GM18873 (cell line): Measurements from ENCODE around the gene CLEC9A.

Experiments used
- ATAC-seq: cut with Tn5 transposase; IDR thresholded peaks from one replicate; pipeline ENCODE4 v1.9.1; 2021; ENCODE audit warnings: mild to moderate bottlenecking, moderate library complexity, moderate number of reproducible peaks; ENCODE audit not compliant: unreplicated experiment, low FRiP score

The CLEC9A gene

DNA sequence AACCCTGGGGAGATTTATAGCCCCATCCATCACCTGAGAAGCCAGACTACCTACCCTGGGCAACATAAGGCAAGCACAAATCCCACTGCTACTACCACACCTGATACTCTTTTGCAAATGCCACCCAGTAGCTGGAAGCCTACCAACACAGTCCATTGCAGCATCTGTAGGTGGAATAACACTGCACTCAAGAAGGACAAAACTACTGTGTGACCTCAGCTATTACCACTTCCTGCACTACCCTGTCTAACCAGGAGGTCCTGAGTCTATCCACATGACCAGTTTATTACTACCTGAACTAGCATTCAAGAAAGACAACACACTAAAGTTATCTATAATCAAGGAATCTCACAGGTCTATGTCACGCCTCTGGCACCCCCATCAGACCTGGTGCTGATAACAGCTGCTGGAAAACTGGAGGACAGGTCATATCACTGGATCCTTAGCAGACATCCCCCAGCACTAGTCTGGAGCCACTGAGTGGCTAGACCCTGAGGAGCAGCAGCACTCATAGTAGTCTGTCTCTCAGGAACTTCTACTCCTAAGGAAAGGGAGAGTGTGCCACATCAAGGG lies 71.3 kb downstream of the CLEC9A start:
- no peak for ATAC-seq

GRCh38 chr12:10102322-10102721 lies 71.8 kb downstream of the CLEC9A start:
- no peak for ATAC-seq

- ATAC-seq: no peak
Observed at GRCh38 chr12:10110256-10110844, 79.9 kb downstream of the CLEC9A start.

DNA sequence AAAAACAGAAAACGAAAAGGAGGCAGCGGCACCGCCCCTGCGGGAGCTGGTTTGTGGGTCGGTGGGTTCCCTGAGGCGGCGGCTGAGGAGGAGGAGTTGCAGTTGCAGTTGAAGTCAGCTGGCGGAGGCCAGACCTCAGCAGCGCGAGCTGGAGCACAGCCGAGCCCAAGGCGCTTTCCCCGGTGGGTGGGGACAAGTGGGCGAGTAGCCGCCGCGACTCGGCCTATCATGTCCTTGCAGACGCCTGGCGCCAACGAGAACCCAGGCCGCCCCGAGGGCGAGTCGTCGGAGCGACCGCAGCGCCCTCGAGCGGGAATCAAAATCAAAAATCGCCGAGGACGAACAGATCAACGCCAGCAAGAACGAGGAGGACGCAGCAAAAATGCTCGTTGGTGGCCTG lies 81.0 kb downstream of the CLEC9A start:
- ATAC-seq: no peak

- ATAC-seq: no peak
Observed at GRCh38 chr12:10113075-10113474, 82.6 kb downstream of the CLEC9A start.

- ATAC-seq: no peak
Observed at GRCh38 chr12:10113920-10114319, 83.4 kb downstream of the CLEC9A start.

DNA sequence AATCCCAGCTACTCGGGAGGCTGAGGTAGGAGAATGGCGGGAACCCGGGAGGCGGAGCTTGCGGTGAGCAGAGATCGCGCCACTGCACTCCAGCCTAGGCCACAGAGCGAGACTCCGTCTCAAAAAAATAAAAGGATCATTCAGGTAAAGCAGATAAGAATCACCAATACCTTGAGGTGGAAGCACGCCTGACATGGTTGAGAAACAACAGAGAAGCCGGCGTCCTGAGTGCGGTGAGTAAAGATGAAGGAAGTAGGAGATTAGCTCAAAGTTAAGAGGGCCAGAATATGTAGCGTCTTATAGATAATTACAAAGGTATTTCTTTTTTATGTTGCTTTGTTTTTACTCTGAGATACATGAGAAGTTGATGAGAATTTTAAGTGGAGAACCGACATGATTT lies 84.8 kb downstream of the CLEC9A start:
- no peak for ATAC-seq
